ENCODE data around the gene STKLD1. TPM values are rescaled to one million over a fixed set of nuclear protein-coding genes. Genes with fewer than 3 reads are reported as not detected.

The STKLD1 gene
- total RNA-seq, 1 experiment from 2014 or later = 3.1 TPM

DNA sequence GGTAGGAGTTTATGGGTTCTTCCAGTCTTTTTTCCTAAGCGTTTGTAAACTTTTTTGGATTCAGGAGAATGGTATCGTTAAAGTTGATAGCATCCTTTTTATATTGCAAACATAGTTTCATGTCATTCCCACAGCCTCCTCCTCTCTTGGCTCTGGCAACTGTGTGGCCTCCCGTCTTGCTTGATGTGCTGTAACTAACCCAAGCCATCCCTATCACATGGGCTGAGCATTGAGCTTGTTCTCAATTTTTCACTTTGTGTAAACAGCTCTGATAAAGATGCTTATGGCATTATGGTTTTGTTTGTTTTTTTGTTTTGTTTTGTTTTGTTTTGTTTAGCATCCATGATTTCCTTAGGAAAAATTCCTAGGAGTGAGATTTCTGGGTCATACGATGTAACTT lies 4.6 kb downstream of the STKLD1 start:
- no TSS peak for BruUV-seq (replicated peaks)
- Histone ChIP-seq H3K27ac (no peak overlapping the region), H3K9me3 (ENCODE audit: insufficient read depth, low read depth) (no peaks in the 10 kb centered on the region), H3K4me1 (replicated peaks; ENCODE audit: insufficient read depth) (peaks cover 25% of the 10 kb centered on the region), H3K79me2 (ENCODE audit: low read depth) (no peaks in the 10 kb centered on the region), H3F3A (ENCODE audit: insufficient read depth, low read depth) (peaks cover 13% of the 10 kb centered on the region), H3K4me2 (no peak overlapping the region), H3K27me3 (ENCODE audit: insufficient read depth, low read depth) (no peaks in the 10 kb centered on the region), H3K36me3 (ENCODE audit: low read depth) (no peaks in the 10 kb centered on the region), H4K20me1 (ENCODE audit: insufficient read depth) (no peaks in the 10 kb centered on the region), H3K9me2 (ENCODE audit: insufficient read depth) (no peaks in the 10 kb centered on the region), H3K4me3 (no peak overlapping the region), H2AFZ (no peak overlapping the region)
- POLR2A ChIA-PET (ENCODE audit: unreplicated experiment) = no interaction called here
- CTCF ChIA-PET = interaction anchor here (0.7 kb wide), 1 partner anchor 231 kb away, joined by 6 read pairs; no protein-coding TSS in a partner anchor
- no peak for TF ChIP-seq EZH2 (IDR thresholded peaks at IDR 0.05; ENCODE audit: low read depth)
- TF ChIP-seq, protein P1, sequence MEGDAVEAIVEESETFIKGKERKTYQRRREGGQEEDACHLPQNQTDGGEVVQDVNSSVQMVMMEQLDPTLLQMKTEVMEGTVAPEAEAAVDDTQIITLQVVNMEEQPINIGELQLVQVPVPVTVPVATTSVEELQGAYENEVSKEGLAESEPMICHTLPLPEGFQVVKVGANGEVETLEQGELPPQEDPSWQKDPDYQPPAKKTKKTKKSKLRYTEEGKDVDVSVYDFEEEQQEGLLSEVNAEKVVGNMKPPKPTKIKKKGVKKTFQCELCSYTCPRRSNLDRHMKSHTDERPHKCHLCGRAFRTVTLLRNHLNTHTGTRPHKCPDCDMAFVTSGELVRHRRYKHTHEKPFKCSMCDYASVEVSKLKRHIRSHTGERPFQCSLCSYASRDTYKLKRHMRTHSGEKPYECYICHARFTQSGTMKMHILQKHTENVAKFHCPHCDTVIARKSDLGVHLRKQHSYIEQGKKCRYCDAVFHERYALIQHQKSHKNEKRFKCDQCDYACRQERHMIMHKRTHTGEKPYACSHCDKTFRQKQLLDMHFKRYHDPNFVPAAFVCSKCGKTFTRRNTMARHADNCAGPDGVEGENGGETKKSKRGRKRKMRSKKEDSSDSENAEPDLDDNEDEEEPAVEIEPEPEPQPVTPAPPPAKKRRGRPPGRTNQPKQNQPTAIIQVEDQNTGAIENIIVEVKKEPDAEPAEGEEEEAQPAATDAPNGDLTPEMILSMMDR (conservative IDR thresholded peaks at IDR 0.05) = no peak
- intact Hi-C loops (cut with micrococcal nuclease; ENCODE audit: unreplicated experiment) = no loop called here
- DNase-seq = no peak

DNA sequence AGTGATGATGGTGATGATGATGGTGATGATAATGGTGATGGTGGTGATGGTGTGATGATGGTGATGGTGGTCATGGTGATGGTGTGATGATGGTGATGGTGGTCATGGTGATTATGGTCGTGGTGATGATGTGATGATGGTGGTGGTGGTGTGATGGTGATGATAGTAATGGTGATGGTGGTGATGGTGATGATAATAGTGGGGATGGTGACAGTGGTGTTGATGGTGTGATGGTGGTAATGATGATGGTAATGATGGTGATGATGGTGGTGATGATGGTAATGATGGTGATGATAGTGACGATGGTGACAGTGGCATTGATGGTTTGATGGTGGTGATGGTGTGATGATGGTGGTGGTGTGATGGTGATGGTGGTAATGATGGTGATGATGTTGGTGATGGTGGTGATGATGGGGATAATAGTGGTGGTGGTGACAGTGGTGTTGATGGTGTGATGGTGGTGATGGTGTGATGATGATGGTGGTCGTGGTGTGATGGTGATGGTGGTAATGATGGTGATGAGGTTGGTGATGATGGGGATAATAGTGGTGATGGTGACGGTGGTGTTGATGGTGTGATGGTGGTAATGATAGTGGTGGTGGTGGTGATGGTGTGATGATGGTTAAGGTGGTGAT lies 6.5 kb downstream of the STKLD1 start:
- Histone ChIP-seq H3K27me3 (ENCODE audit: insufficient read depth, low read depth) (no peaks in the 10 kb centered on the region), H3K4me2 (no peak overlapping the region), H3K4me3 (no peak overlapping the region), H3K27ac (no peak overlapping the region), H3K36me3 (ENCODE audit: low read depth) (no peaks in the 10 kb centered on the region), H3F3A (ENCODE audit: insufficient read depth, low read depth) (peaks cover 9% of the 10 kb centered on the region), H3K9me2 (ENCODE audit: insufficient read depth) (no peaks in the 10 kb centered on the region), H3K79me2 (ENCODE audit: low read depth) (no peaks in the 10 kb centered on the region), H4K20me1 (ENCODE audit: insufficient read depth) (no peaks in the 10 kb centered on the region), H3K9me3 (ENCODE audit: insufficient read depth, low read depth) (no peaks in the 10 kb centered on the region), H2AFZ (no peak overlapping the region), H3K4me1 (replicated peaks; ENCODE audit: insufficient read depth) (peaks cover 15% of the 10 kb centered on the region)
- no TSS peak for BruUV-seq (replicated peaks)
- TF ChIP-seq, protein P1 (conservative IDR thresholded peaks at IDR 0.05) = no peak
- no peak for TF ChIP-seq EZH2 (IDR thresholded peaks at IDR 0.05; ENCODE audit: low read depth)
- CTCF ChIA-PET = no interaction called here
- DNase-seq = no peak
- POLR2A ChIA-PET (ENCODE audit: unreplicated experiment) = no interaction called here
- intact Hi-C loops (cut with micrococcal nuclease; ENCODE audit: unreplicated experiment) = no loop called here

DNA sequence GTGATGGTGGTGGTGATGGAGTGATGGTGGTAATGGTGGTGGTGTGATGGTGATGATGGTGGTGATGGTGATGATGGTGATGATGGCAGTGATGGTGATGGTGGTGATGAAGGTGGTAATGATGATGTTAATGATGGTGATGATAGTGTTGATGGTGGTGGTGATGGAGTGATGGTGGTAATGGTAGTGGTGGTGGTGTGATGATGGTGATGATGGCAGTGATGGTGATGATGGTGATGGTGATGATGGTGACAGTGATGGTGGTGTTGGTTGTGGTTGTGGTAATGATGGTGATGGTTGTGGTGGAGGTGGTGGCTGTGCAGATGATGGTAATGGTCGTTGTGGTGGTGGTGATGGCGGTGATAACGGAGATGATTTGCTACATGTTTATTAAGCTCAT lies 7.3 kb downstream of the STKLD1 start:
- CTCF ChIA-PET = interaction anchor here (0.6 kb wide), 1 partner anchor 209 kb away, joined by 3 read pairs; no protein-coding TSS in a partner anchor
- Histone ChIP-seq H3K9me2 (ENCODE audit: insufficient read depth) (no peaks in the 10 kb centered on the region), H3K4me1 (replicated peaks; ENCODE audit: insufficient read depth) (peaks cover 7% of the 10 kb centered on the region), H3K27me3 (ENCODE audit: insufficient read depth, low read depth) (no peaks in the 10 kb centered on the region), H3F3A (ENCODE audit: insufficient read depth, low read depth) (peaks cover under 1% of the 10 kb centered on the region; the same call in 1 of the 2 replicates), H3K4me3 (no peak overlapping the region), H4K20me1 (ENCODE audit: insufficient read depth) (no peaks in the 10 kb centered on the region), H3K9me3 (ENCODE audit: insufficient read depth, low read depth) (no peaks in the 10 kb centered on the region), H3K27ac (no peak overlapping the region), H3K79me2 (ENCODE audit: low read depth) (no peaks in the 10 kb centered on the region), H2AFZ (no peak overlapping the region), H3K4me2 (no peak overlapping the region), H3K36me3 (ENCODE audit: low read depth) (no peaks in the 10 kb centered on the region)
- POLR2A ChIA-PET (ENCODE audit: unreplicated experiment) = no interaction called here
- no TSS peak for BruUV-seq (replicated peaks)
- intact Hi-C loops (cut with micrococcal nuclease; ENCODE audit: unreplicated experiment) = no loop called here
- no peak for DNase-seq
- TF ChIP-seq, protein P1 (conservative IDR thresholded peaks at IDR 0.05) = no peak
- TF ChIP-seq EZH2 (IDR thresholded peaks at IDR 0.05; ENCODE audit: low read depth) = no peak

Measured in PC-9 (cell line).